ENCODE results near the gene TYW1B. TPM values are rescaled to one million over a fixed set of nuclear protein-coding genes. Genes with fewer than 3 reads are reported as not detected.

The TYW1B gene
- total and polyA plus RNA-seq, 2 of the 4 experiments (the other 2 are of a cell fraction): 1.0 to 1.8 TPM

Small RNA genes lying within 50 kb of the gene (microRNA-seq; reads per million reads assigned to microRNA genes)
- gene AC211469.2 (ENCODE audit: insufficient read depth, insufficient read length): not detected
- gene MIR4650-2 (ENCODE audit: insufficient read depth in 1 of 2, insufficient read length in 1 of 2, unreplicated experiment in 1 of 2): 0 reads per million in 2 experiments
- gene RN7SL377P (ENCODE audit: insufficient read depth, insufficient read length): not detected
- not detected for gene RN7SL625P (ENCODE audit: insufficient read depth, insufficient read length)

Small RNA genes lying within 50 kb of the gene (small RNA-seq; reads per million reads assigned to genes)
- gene AC211469.2 (0 reads per million in 5 experiments), gene MIR4650-2 (0 reads per million in 5 experiments), gene RN7SL377P (0 reads per million in 5 experiments), gene RN7SL625P (0 reads per million in 5 experiments)

Other genes with a start within 250 kb of the TYW1B start
- gene POM121, start 96.9 kb upstream of the TYW1B start, total RNA-seq (2012; rRNA removed): 1.8 and 2.2 TPM in 2 replicates
- gene POM121, start 96.9 kb upstream of the TYW1B start, polyA plus RNA-seq (2012; rRNA removed): 14.4 and 15.5 TPM in 2 replicates
- gene TRIM74, start 141.3 kb upstream of the TYW1B start, total RNA-seq (2012; rRNA removed): not detected in 2 replicates
- gene TRIM74, start 141.3 kb upstream of the TYW1B start, polyA plus RNA-seq (2012; rRNA removed): 0.11 and 0.17 TPM in 2 replicates
- gene SPDYE8, start 201.6 kb upstream of the TYW1B start, total RNA-seq (2012; rRNA removed): not detected in 2 replicates
- not detected in 2 replicates for gene SPDYE8, start 201.6 kb upstream of the TYW1B start, polyA plus RNA-seq (2012; rRNA removed)
- gene SPDYE11, start 229.7 kb upstream of the TYW1B start, total RNA-seq (2012; rRNA removed): not detected in 2 replicates
- not detected in 2 replicates for gene SPDYE11, start 229.7 kb upstream of the TYW1B start, polyA plus RNA-seq (2012; rRNA removed)

Measured in IMR-90 (cell line).